Tibial nerve (tissue), 3 donors: ENCODE data around the gene ASXL2.

Experiments used
- CTCF ChIP-seq, 5 experiments: fragments of 200-600 bp in 3 of 5; fragments of 450-650 bp in 2 of 5; sonication (generic) in 3 of 5; IDR thresholded peaks; one replicate each; pipeline ENCODE4 v1.5.1; 2016 to 2019; ENCODE audit warnings: antibody characterized with exemption in 5 of 5, mild to moderate bottlenecking in 3 of 5, moderate library complexity in 2 of 5
- POLR2A ChIP-seq, 2 donors: fragments of 450-650 bp; IDR thresholded peaks; one replicate each; pipeline ENCODE4 v1.6.1; 2017; ENCODE audit warnings: antibody characterized with exemption in 2 of 2, mild to moderate bottlenecking in 2 of 2, moderate library complexity in 2 of 2

GRCh38 chr2:25787020-25787419 is 91.3 kb downstream of the ASXL2 start:
- TF ChIP-seq CTCF (IDR thresholded peaks at IDR 0.05) (no peak), POLR2A (IDR thresholded peaks at IDR 0.05) (no peak)
